Stimulated activated naive B cell treated with anti-CD40 and anti-IgM and Interleukin-4, amounts not matched to agents 10 μg/mL and 1 μg/mL and 100 μg/mL, for 72 hours (primary cell): ENCODE data around the gene ANTKMT.
A peak's percentile ranks its signal among the peaks of the same experiment; 100 is the strongest.

ENCODE experiments used
- ATAC-seq, 2 donors: fragments of 150-1000 bp; cut with Tn5 transposase; replicated peaks; 2 replicates each; pipeline ENCODE4 v1.10.0; 2021; ENCODE audit warnings: moderate library complexity in 1 of 2
- DNase-seq: peaks from one replicate; pipeline ENCODE4 v3.0.0; 2021
- H3K27ac Mint-ChIP-seq: one replicate; pipeline ENCODE4 v1.8.0; 2022; ENCODE audit warnings: mild to moderate bottlenecking, mixed read lengths
- H3K27me3 Mint-ChIP-seq, 2 donors: one replicate each; pipeline ENCODE4 v1.8.0; 2022; ENCODE audit warnings: mixed read lengths in 2 of 2
- H3K36me3 Mint-ChIP-seq, 2 donors: one replicate each; pipeline ENCODE4 v1.8.0; 2022; ENCODE audit warnings: mixed read lengths in 2 of 2, mild to moderate bottlenecking in 1 of 2
- H3K4me1 Mint-ChIP-seq, 2 donors: one replicate each; pipeline ENCODE4 v1.8.0; 2022; ENCODE audit warnings: mixed read lengths in 2 of 2, mild to moderate bottlenecking in 1 of 2
- H3K4me3 Mint-ChIP-seq, 2 donors: one replicate each; pipeline ENCODE4 v1.8.0; 2022; ENCODE audit warnings: mild to moderate bottlenecking in 2 of 2, mixed read lengths in 2 of 2, moderate library complexity in 1 of 2
- H3K9me3 Mint-ChIP-seq, 2 donors: one replicate each; pipeline ENCODE4 v1.8.0; 2022; ENCODE audit warnings: mixed read lengths in 2 of 2, mild to moderate bottlenecking in 1 of 2

Gene ANTKMT

DNA sequence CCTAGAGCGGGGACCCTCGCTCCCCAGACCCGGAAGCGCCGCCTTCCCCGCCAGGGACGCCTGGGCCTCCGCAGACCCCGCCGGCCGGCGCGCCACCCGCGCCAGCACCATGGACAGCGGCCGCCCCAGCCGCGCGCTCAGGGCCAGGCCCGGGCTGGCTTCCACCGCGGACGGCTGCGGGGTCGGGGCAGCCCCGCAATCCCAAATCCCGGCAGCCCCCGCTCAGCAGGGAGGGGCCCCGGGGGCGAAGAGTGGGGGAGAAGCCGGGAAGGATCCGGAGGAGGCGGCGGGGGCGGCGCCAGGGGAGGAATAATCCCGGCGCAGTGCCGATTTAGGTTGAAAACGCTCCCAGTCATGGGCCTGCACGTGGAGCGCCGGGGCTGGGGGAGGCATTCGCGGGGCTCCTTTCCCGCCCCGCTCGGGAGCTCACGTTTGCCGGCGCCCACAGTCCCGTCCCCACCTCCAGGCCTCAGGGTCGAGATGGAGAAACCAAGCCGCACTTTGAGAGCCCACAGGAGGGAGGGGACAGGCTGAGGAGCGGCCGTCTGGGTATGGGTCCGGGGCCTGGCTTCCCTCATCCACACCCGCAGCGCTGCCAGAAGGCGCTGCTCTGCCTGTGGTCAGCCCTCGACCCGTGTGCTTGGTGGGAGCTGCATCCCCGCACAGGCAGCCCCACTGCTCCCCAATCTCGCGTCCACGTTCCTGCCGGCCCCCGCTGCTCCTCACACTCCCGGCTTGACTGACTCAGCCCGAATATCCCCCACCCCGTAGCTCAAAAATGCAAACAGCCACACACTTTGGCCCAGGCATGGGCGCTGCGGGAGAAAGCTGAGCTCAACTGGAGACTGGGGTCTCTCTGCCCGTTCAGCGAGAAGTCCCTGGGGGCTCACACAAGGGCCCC lies 20.0 kb upstream of the ANTKMT start:
- Mint-ChIP-seq H3K9me3 (no peaks in the 10 kb centered on the region), H3K27me3 (peaks cover 27 to 74% of the 10 kb centered on the region in 2 donors), H3K36me3 (peaks cover 0 to 3% of the 10 kb centered on the region in 2 donors), H3K4me1 (peaks cover under 1 to 5% of the 10 kb centered on the region in 2 donors), H3K4me3 (no peak overlapping the region), H3K27ac (no peak overlapping the region)
- ATAC-seq = peak; percentile 48 to 74
- DNase-seq = no peak

DNA sequence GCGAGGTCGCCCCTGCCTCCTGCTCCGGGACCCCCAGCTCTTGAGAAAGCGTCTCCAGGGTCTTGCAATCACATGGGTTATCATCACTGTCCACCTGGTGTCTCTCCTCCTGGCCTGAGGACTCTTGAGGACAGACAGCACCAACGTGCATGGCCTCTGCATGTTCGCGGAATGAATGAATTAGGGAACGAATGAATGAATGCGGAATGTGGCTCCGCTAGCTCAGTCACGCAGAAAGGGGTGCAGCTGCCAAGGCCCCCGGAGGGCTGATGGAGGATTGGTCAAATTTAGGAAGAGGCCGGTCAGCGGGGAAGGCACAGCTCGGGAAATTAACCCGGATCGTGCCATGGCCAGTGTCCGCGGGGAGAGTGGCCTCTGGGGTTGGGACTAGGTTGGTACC lies 18.6 kb upstream of the ANTKMT start:
- Mint-ChIP-seq H3K36me3 (peaks cover 0 to 3% of the 10 kb centered on the region in 2 donors), H3K27ac (no peak overlapping the region), H3K27me3 (peaks cover 39 to 74% of the 10 kb centered on the region in 2 donors), H3K4me3 (no peak overlapping the region), H3K9me3 (no peaks in the 10 kb centered on the region), H3K4me1 (peaks cover 6 to 7% of the 10 kb centered on the region in 2 donors)
- no peak for DNase-seq
- ATAC-seq = no peak

- peaks cover 0 to 3% of the 10 kb centered on the region in 2 donors for H3K36me3 Mint-ChIP-seq
- H3K4me1 Mint-ChIP-seq = peaks cover 7 to 11% of the 10 kb centered on the region in 2 donors
- H3K4me3 Mint-ChIP-seq = no peak overlapping the region
- ATAC-seq = no peak
- no peak for DNase-seq
- H3K27ac Mint-ChIP-seq = no peak overlapping the region
- H3K9me3 Mint-ChIP-seq = no peaks in the 10 kb centered on the region
- peaks cover 49 to 76% of the 10 kb centered on the region in 2 donors for H3K27me3 Mint-ChIP-seq
Measured at GRCh38 chr16:703406-703805, 17.5 kb upstream of the ANTKMT start.

- Mint-ChIP-seq H3K9me3 (no peaks in the 10 kb centered on the region), H3K27me3 (peaks cover 54 to 79% of the 10 kb centered on the region in 2 donors), H3K36me3 (peaks cover 0 to 3% of the 10 kb centered on the region in 2 donors), H3K4me1 (peaks cover 7 to 11% of the 10 kb centered on the region in 2 donors), H3K27ac (no peak overlapping the region), H3K4me3 (no peak overlapping the region)
- ATAC-seq (no peak), DNase-seq (no peak)
Measured at GRCh38 chr16:704047-704446, 16.9 kb upstream of the ANTKMT start.

DNA sequence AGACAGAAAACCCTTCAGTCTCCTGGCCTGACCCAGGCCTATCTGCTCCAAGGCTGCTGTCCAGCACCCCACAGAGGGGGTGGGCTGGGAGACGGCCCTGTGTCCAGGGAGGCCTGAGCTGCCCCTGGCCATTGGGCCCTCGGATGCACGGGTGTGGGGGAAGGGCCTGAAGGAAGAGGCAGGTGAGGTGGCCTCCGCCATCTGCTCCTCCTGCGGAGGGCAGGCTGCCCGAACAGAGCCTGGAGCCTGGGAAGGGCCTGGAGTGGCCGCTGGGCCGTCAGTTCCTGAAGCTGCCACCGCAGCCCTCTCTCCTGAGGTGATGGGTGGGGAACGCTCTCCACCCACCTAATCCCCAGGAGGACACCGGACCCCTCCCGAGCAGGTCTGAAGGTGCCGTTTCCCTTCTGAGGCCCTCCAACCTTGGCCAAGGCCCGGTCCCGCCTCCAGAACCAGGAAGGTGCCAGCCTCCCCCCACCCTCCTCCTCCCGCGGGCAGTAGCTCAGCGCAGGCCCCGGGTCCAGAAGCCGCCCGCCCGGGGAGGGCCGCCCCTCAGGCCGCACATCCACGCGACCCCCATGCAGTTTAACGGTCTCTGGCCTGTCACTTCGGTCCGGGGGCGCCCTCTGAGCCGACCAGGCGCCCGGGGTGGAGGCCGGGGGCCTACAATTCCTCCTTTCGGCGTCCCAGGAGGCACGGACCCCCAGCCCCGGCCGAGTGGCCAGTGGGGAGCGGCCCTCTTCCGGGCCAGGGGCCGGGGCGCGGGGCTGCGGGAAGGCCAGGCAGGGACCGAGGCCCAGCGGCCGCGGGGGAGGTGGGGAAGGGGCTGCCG lies 16.2 kb upstream of the ANTKMT start:
- ATAC-seq = no peak
- Mint-ChIP-seq H3K4me1 (peaks cover 7 to 11% of the 10 kb centered on the region in 2 donors), H3K4me3 (peak overlapping the region; percentile 50 to 58), H3K9me3 (no peaks in the 10 kb centered on the region), H3K27me3 (peaks cover 61 to 81% of the 10 kb centered on the region in 2 donors), H3K27ac (peak overlapping the region; percentile 51), H3K36me3 (peaks cover 0 to 3% of the 10 kb centered on the region in 2 donors)
- no peak for DNase-seq

GRCh38 chr16:705431-706188 lies 15.3 kb upstream of the ANTKMT start, which contains the start of gene FBXL16:
Gene FBXL16 (minus strand): TSS chr16:705801. CDS start chr16:697405, 8,396 bp downstream.
- no peaks in the 10 kb centered on the region for H3K9me3 Mint-ChIP-seq
- peaks cover 0 to 3% of the 10 kb centered on the region in 2 donors for H3K36me3 Mint-ChIP-seq
- peaks cover 7 to 11% of the 10 kb centered on the region in 2 donors for H3K4me1 Mint-ChIP-seq
- no peak within 1 kb of the TSS for H3K27ac Mint-ChIP-seq
- DNase-seq = no peak
- H3K4me3 Mint-ChIP-seq = peak within 1 kb of the TSS in 1 of 2 donors; percentile 21
- H3K27me3 Mint-ChIP-seq = peaks cover 68 to 82% of the 10 kb centered on the region in 2 donors
- ATAC-seq = no peak

DNA sequence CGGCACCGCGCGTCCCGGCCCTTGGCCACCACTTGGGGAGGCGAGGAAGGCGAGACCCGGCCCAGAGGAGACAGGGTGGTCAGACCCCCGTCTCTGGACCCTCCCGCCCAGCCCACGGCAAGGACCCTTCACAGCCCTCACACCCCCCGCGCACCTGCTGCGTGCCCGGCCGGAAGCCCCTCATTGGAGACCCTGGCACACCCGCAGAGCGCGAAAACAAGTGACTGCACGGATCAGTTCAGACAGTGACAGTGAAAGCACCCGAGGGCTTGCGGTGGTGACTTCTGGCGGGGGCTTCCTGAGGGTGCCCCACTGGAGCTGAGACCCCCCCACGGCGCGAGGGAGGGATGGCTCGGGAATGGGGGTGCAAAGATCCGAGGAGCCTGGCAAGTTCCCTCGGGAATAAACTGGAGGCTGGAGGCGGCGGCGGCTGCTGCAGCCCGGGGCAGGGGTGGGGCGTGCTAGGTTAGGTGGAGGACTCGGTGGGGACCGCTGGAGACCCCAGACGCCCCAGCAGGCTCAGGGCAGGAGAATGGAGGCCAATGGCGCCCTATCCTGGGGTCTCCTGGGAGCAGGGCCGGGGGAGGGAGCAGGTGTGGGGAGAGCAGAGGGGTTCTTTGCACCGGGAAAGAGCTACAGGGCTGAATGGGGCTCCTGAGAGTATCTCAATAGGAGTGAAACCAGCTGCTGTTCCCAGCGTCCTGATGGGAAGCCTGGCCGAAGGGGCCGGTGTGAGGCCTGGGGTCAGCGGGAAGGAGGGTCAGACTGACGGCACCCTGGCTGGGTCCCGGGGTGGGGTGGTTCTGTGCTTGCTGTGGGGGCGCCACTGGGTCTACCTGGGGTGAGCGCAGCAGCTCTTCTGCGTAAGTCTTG lies 14.5 kb upstream of the ANTKMT start:
- Mint-ChIP-seq H3K36me3 (peaks cover 0 to 3% of the 10 kb centered on the region in 2 donors), H3K9me3 (no peaks in the 10 kb centered on the region), H3K4me1 (peaks cover 7 to 11% of the 10 kb centered on the region in 2 donors), H3K27ac (no peak overlapping the region), H3K4me3 (peak overlapping the region in 1 of 2 donors; percentile 21), H3K27me3 (peaks cover 64 to 84% of the 10 kb centered on the region in 2 donors)
- ATAC-seq = no peak
- no peak for DNase-seq

DNA sequence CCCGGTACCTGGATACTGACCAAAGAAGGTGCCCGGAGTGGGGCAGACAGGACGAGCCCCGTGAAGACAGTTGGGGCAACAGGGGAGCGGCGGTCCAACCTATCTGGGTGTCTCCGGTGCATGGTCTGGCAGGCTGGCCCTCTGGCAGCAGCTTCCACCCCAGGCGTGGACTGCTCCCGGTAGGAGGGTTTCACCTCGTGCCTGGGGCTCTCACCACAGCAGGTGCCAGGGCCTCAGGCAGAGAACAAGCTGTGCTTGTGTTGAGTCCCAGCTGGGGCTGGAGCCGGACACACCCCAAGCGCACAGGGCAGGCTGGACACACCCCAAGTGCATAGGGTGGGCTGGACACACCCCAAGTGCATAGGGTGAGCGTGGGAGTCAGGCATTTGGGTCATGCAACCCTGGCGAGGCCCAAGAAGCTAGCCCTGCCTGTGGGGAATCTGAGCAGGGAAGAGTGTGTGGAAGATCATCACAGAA lies 13.8 kb upstream of the ANTKMT start:
- no peak overlapping the region for H3K4me3 Mint-ChIP-seq
- H3K36me3 Mint-ChIP-seq = peaks cover 0 to 3% of the 10 kb centered on the region in 2 donors
- ATAC-seq (no peak), DNase-seq (no peak)
- peaks cover 57 to 81% of the 10 kb centered on the region in 2 donors for H3K27me3 Mint-ChIP-seq
- peaks cover 7 to 11% of the 10 kb centered on the region in 2 donors for H3K4me1 Mint-ChIP-seq
- H3K27ac Mint-ChIP-seq = no peak overlapping the region
- no peaks in the 10 kb centered on the region for H3K9me3 Mint-ChIP-seq

DNA sequence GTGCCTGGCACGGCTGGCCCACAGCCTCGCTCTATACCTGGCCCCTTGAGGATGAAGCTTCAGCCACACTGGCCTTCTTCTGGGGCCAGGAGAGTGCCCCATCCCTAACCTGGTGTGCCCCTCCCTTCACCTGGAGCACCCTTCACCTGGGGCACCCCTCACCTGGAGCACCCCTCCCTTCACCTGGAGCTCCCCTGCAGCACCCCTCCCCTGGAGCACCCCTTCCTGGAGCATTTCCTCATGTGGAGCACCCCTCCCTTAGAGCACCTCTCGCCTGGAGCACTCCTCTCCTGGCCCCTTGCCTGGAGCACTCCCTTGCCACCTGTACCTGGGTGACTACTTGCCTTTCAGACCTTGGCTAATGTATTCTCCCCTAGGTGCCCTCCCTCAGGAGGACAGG lies 12.9 kb upstream of the ANTKMT start:
- Mint-ChIP-seq H3K4me3 (no peak overlapping the region), H3K9me3 (no peaks in the 10 kb centered on the region), H3K36me3 (no peaks in the 10 kb centered on the region), H3K4me1 (peaks cover 4 to 11% of the 10 kb centered on the region in 2 donors), H3K27me3 (peaks cover 53 to 78% of the 10 kb centered on the region in 2 donors), H3K27ac (no peak overlapping the region)
- DNase-seq (no peak), ATAC-seq (no peak)

DNA sequence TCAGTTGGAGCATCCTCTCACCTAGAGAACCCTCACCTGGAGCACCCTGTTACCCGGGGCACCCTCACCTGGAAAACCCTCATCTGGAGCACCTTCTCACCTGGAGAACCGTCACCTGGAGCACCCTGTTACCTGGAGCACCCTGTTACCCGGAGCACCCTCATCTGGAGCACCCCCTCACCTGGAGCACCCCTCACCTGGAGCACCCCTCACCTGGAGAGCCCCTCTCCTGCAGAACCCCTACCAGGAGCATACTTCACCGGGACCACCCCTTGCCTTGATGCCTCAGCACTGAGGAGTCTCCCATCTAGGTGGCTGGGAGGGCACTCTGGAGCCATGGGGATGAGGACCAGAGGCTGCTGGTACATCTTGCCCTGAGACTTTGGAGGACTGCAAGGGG lies 12.0 kb upstream of the ANTKMT start:
- Mint-ChIP-seq H3K27me3 (peaks cover 49 to 72% of the 10 kb centered on the region in 2 donors), H3K9me3 (no peaks in the 10 kb centered on the region), H3K4me3 (no peak overlapping the region), H3K4me1 (peaks cover 4 to 11% of the 10 kb centered on the region in 2 donors), H3K27ac (no peak overlapping the region), H3K36me3 (no peaks in the 10 kb centered on the region)
- no peak for ATAC-seq
- no peak for DNase-seq

GRCh38 chr16:709566-710499 lies 11.1 kb upstream of the ANTKMT start:
- Mint-ChIP-seq H3K36me3 (no peaks in the 10 kb centered on the region), H3K27ac (no peak overlapping the region)
- ATAC-seq = no peak

DNA sequence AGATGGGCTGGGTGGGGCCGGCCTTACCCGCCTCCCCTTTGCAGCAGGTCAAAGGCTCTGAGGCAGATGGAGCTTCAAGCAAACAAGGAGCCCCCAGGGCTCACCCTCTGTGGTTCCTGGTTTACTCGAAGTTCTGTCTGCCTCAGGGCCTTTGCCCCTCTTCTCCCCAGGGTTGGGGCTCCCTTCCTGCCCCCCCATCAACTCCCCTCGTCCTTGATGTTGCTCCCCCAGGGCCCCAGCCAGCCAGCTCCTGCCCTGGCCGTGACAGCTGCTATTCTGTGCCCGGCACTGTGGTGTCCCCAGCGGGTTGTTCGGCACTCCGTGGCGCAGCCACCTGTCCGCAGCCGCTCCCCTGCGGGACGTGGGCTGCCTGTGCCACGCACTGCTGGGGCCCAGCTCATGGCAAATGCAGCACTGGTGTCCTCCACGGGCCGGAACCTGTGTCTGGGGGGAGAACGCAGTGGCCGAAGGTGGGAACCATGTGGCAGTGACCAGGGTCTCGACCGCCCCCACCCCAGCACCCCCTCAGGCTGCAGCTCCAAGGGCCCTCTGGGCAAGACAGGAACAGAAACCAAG lies 10.4 kb upstream of the ANTKMT start:
- no peak overlapping the region for H3K4me3 Mint-ChIP-seq
- DNase-seq (no peak), ATAC-seq (no peak)
- H3K36me3 Mint-ChIP-seq = no peaks in the 10 kb centered on the region
- H3K4me1 Mint-ChIP-seq = peaks cover 2 to 18% of the 10 kb centered on the region in 2 donors
- H3K27me3 Mint-ChIP-seq = peaks cover 52 to 71% of the 10 kb centered on the region in 2 donors
- H3K27ac Mint-ChIP-seq = no peak overlapping the region
- H3K9me3 Mint-ChIP-seq = no peaks in the 10 kb centered on the region

More at GRCh38 chr16:709566-710499, 11.1 kb upstream of the ANTKMT start:
- DNase-seq = no peak
- H3K9me3 Mint-ChIP-seq = no peaks in the 10 kb centered on the region
- peaks cover 2 to 18% of the 10 kb centered on the region in 2 donors for H3K4me1 Mint-ChIP-seq
- H3K4me3 Mint-ChIP-seq = no peak overlapping the region
- peaks cover 52 to 71% of the 10 kb centered on the region in 2 donors for H3K27me3 Mint-ChIP-seq
